ENCODE data around the gene SCIMP. TPM values are rescaled to one million over a fixed set of nuclear protein-coding genes. Genes with fewer than 3 reads are reported as not detected.

SCIMP gene
- polyA plus RNA-seq, 1 donor (not counting 4 experiments of a cell fraction or from before 2014, with no cell fraction given): not detected

DNA sequence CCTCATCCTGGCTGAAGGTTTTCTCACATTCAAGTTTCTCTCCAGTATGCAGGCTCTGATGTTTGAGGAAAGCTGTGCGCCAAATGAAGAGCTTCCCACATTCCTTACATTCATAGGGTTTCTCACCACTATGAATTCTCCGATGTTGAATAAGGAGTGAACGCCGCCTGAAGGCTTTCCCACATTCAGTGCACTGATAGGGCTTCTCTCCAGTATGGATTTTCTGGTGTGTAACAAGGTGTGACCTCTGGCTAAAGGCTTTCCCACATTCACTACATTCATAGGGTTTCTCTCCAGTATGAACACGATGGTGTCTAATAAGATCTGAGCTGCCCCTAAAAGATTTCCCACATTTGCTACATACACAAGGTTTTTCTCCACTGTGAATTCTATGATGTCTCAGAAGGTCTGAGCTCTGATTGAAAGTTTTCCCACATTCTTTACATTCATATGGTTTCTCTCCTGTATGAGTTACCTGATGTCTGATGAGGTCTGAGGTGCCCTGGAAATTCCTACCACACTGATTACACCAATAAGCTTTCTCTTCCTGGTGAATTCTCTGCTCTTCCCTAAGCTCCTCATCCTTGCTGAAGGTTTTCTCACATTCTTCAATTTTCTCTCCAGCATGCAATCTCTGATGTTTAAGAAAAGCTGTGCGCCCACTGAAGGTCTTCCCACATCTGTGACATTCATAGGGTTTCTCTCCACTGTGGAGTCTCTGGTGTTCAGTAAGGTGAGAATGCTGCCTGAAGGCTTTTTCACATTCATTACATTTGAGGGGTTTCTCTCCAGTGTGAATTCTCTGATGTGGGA, 51.9 kb downstream of the SCIMP start:
- Histone ChIP-seq H3K4me2 (ENCODE audit: control insufficient read depth, extremely low read depth, insufficient read depth, low read depth, low read length) (no peak overlapping the region), H3K9me1 (ENCODE audit: control insufficient read depth, extremely low read depth, insufficient read depth, low read length) (no peaks in the 10 kb centered on the region), H3K27ac (ENCODE audit: control insufficient read depth, insufficient read depth, low read length) (no peak overlapping the region), H4K20me1 (ENCODE audit: control insufficient read depth, extremely low read depth, insufficient read depth, low read length) (no peaks in the 10 kb centered on the region), H2AFZ (ENCODE audit: control insufficient read depth, low read length) (no peak overlapping the region), H3K79me2 (ENCODE audit: control insufficient read depth, insufficient read depth, low read length) (no peaks in the 10 kb centered on the region), H3K36me3 (ENCODE audit: control insufficient read depth in 2 of 2, extremely low read depth in 1 of 2, insufficient read depth in 2 of 2, low read length in 2 of 2) (peaks cover 0 to 1% of the 10 kb centered on the region in 2 experiments), H3K4me1 (ENCODE audit: control insufficient read depth, extremely low read depth, insufficient read depth, low read length) (no peaks in the 10 kb centered on the region), H3K9ac (ENCODE audit: control insufficient read depth, extremely low read depth, insufficient read depth, low read length) (no peak overlapping the region), H3K27me3 (ENCODE audit: control insufficient read depth, extremely low read depth, insufficient read depth, low read length) (no peaks in the 10 kb centered on the region), H3K4me3 (ENCODE audit: control insufficient read depth in 2 of 3, extremely low read depth in 1 of 3, insufficient read depth in 2 of 3, low read depth in 1 of 3, low read length in 3 of 3) (no peak overlapping the region), H3K9me3 (ENCODE audit: control insufficient read depth, low read depth, low read length) (peaks cover 49% of the 10 kb centered on the region)
- dilution Hi-C loops (cut with MboI; ENCODE audit: extremely low pct_ligation_motif_present, low sequenced_read_pairs): no loop called here
- TF ChIP-seq, protein P1, sequence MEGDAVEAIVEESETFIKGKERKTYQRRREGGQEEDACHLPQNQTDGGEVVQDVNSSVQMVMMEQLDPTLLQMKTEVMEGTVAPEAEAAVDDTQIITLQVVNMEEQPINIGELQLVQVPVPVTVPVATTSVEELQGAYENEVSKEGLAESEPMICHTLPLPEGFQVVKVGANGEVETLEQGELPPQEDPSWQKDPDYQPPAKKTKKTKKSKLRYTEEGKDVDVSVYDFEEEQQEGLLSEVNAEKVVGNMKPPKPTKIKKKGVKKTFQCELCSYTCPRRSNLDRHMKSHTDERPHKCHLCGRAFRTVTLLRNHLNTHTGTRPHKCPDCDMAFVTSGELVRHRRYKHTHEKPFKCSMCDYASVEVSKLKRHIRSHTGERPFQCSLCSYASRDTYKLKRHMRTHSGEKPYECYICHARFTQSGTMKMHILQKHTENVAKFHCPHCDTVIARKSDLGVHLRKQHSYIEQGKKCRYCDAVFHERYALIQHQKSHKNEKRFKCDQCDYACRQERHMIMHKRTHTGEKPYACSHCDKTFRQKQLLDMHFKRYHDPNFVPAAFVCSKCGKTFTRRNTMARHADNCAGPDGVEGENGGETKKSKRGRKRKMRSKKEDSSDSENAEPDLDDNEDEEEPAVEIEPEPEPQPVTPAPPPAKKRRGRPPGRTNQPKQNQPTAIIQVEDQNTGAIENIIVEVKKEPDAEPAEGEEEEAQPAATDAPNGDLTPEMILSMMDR (optimal IDR thresholded peaks at IDR 0.05 in 1 of 3, IDR thresholded peaks at IDR 0.05 in 1 of 3, conservative IDR thresholded peaks at IDR 0.05 in 1 of 3; ENCODE audit: extremely low read depth in 1 of 3, insufficient read depth in 2 of 3, low read length in 3 of 3): no peak
- TF ChIP-seq EZH2 (IDR thresholded peaks at IDR 0.05; ENCODE audit: low read length): no peak
- DNase-seq (ENCODE audit: low read depth, low spot score) (no peak), FAIRE-seq (peak; percentile 29)

DNA sequence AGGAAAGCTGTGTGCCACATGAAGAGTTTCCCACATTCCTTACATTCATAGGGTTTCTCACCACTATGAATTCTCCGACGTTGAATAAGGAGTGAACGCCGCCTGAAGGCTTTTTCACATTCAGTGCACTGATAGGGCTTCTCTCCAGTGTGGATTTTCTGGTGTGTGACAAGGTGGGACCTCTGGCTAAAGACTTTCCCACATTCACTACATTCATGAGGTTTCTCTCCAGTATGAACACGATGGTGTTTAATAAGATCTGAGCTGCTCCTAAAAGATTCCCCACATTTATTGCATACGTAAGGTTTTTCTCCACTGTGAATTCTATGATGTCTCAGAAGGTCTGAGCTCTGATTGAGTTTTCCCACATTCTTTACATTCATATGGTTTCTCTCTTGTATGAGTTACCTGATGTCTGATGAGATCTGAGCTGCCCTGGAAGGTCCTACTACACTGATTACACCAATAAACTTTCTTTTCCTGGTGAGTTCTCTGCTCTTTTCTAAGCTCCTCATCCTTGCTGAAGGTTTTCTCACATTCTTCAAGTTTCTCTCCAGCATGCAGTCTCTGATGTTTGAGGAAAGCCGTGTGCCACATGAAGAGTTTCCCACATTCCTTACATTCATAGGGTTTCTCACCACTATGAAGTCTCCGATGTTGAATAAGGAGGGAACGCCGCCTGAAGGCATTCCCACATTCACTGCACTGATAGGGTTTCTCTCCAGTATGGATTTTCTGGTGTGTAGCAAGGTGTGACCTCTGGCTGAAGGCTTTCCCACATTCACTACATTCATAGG, 53.0 kb downstream of the SCIMP start:
- Histone ChIP-seq H3K9ac (ENCODE audit: control insufficient read depth, extremely low read depth, insufficient read depth, low read length) (no peak overlapping the region), H3K36me3 (ENCODE audit: control insufficient read depth in 2 of 2, extremely low read depth in 1 of 2, insufficient read depth in 2 of 2, low read length in 2 of 2) (no peaks in the 10 kb centered on the region), H2AFZ (ENCODE audit: control insufficient read depth, low read length) (no peak overlapping the region), H3K4me3 (ENCODE audit: control insufficient read depth in 2 of 3, extremely low read depth in 1 of 3, insufficient read depth in 2 of 3, low read depth in 1 of 3, low read length in 3 of 3) (no peak overlapping the region), H3K79me2 (ENCODE audit: control insufficient read depth, insufficient read depth, low read length) (no peaks in the 10 kb centered on the region), H3K4me1 (ENCODE audit: control insufficient read depth, extremely low read depth, insufficient read depth, low read length) (no peaks in the 10 kb centered on the region), H4K20me1 (ENCODE audit: control insufficient read depth, extremely low read depth, insufficient read depth, low read length) (no peaks in the 10 kb centered on the region), H3K27me3 (ENCODE audit: control insufficient read depth, extremely low read depth, insufficient read depth, low read length) (no peaks in the 10 kb centered on the region), H3K9me1 (ENCODE audit: control insufficient read depth, extremely low read depth, insufficient read depth, low read length) (no peaks in the 10 kb centered on the region), H3K4me2 (ENCODE audit: control insufficient read depth, extremely low read depth, insufficient read depth, low read depth, low read length) (no peak overlapping the region), H3K27ac (ENCODE audit: control insufficient read depth, insufficient read depth, low read length) (no peak overlapping the region), H3K9me3 (ENCODE audit: control insufficient read depth, low read depth, low read length) (peaks cover 49% of the 10 kb centered on the region)
- dilution Hi-C loops (cut with MboI; ENCODE audit: extremely low pct_ligation_motif_present, low sequenced_read_pairs): no loop called here
- DNase-seq (ENCODE audit: low read depth, low spot score) (no peak), FAIRE-seq (no peak)
- TF ChIP-seq EZH2 (IDR thresholded peaks at IDR 0.05; ENCODE audit: low read length): no peak
- TF ChIP-seq, protein P1 (optimal IDR thresholded peaks at IDR 0.05 in 1 of 3, IDR thresholded peaks at IDR 0.05 in 1 of 3, conservative IDR thresholded peaks at IDR 0.05 in 1 of 3; ENCODE audit: extremely low read depth in 1 of 3, insufficient read depth in 2 of 3, low read length in 3 of 3): no peak
